Measurements from ENCODE around the gene SSTR4. TPM values are rescaled to one million over a fixed set of nuclear protein-coding genes. Genes with fewer than 3 reads are reported as not detected.
A peak's percentile ranks its signal among the peaks of the same experiment; 100 is the strongest.

Gene SSTR4
- total RNA-seq, 4 donors from 2014 or later, result not detected

DNA sequence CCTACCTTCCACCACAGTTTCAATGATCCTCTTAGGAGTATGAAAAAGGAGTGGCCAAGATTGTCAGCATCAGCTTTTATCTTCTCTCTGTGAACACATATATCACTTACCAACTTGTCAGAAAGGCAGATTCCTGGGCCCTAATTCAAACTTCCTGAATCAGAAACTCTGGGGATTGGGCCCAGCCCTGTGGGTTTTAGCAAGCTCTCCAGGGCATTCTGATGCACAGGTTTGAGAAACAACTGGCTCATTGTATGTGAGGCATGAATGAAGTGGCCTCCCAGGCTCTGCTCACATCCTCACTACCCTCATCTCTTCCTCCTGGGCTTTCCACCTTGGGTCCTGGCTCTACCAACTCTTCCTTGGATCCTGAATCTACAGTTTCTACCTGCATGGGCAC is 27.5 kb downstream of the SSTR4 start:
- Histone ChIP-seq H3K9me3 (no peaks in the 10 kb centered on the region), H3K36me3 (no peaks in the 10 kb centered on the region), H3K27me3 (no peaks in the 10 kb centered on the region), H3K4me3 (no peak overlapping the region), H3K4me1 (peaks cover 0 to 16% (median 0%) of the 10 kb centered on the region in 4 donors), H3K27ac (peak overlapping the region in 3 of 4 donors; percentile 28 to 61 (median 57))
- DNase-seq, result no peak
- TF ChIP-seq, protein P1, sequence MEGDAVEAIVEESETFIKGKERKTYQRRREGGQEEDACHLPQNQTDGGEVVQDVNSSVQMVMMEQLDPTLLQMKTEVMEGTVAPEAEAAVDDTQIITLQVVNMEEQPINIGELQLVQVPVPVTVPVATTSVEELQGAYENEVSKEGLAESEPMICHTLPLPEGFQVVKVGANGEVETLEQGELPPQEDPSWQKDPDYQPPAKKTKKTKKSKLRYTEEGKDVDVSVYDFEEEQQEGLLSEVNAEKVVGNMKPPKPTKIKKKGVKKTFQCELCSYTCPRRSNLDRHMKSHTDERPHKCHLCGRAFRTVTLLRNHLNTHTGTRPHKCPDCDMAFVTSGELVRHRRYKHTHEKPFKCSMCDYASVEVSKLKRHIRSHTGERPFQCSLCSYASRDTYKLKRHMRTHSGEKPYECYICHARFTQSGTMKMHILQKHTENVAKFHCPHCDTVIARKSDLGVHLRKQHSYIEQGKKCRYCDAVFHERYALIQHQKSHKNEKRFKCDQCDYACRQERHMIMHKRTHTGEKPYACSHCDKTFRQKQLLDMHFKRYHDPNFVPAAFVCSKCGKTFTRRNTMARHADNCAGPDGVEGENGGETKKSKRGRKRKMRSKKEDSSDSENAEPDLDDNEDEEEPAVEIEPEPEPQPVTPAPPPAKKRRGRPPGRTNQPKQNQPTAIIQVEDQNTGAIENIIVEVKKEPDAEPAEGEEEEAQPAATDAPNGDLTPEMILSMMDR (IDR thresholded peaks at IDR 0.05), result no peak
- no peak for TF ChIP-seq POLR2A (IDR thresholded peaks at IDR 0.05)

DNA sequence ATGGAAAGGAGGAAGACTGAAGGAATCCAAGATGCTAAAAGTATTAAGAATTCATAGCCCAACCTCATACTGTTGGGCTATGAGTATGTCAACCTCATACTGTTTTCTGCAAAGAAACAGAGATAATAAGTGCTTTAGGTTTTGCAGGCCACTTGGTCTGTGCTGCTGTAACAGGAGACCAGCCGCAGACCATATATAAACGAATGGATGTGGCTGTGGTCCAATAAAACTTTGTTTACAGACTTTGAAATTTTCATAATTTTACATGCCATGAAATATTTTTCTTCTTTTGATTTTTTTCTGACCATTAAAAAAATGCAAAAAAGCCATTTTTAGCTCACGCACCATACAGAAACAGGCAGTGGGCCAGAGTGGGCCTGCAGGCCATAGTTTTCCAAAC is 28.1 kb downstream of the SSTR4 start:
- no peaks in the 10 kb centered on the region for H3K27me3 ChIP-seq
- H3K4me3 ChIP-seq, result no peak overlapping the region
- DNase-seq, result no peak
- no peaks in the 10 kb centered on the region for H3K36me3 ChIP-seq
- TF ChIP-seq POLR2A (IDR thresholded peaks at IDR 0.05), result no peak
- TF ChIP-seq, protein P1 (IDR thresholded peaks at IDR 0.05), result no peak
- H3K9me3 ChIP-seq, result no peaks in the 10 kb centered on the region
- peaks cover 0 to 16% (median 0%) of the 10 kb centered on the region in 4 donors for H3K4me1 ChIP-seq
- no peak overlapping the region for H3K27ac ChIP-seq

DNA sequence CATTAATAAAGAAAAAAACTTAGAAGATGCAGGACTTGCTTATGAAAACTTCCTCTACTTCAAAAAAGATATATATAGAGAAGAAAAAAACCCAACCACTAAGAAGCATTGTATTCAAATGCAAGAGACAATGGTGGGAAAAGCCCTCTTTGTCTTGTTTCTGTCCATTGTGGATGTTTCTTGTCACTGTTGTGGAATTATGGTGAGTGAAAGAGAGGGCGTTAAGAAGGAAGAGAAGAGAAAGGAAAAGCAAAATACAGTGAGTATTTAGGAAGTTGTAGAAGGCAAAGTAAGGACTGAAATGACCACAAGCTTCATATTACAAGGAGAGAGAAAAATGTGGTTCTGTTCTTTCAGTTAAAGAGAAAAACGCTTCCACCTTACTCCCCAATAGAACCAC is 28.5 kb downstream of the SSTR4 start:
- Histone ChIP-seq H3K9me3 (no peaks in the 10 kb centered on the region), H3K27me3 (no peaks in the 10 kb centered on the region), H3K4me1 (peaks cover 0 to 16% (median 0%) of the 10 kb centered on the region in 4 donors), H3K36me3 (no peaks in the 10 kb centered on the region), H3K27ac (no peak overlapping the region), H3K4me3 (no peak overlapping the region)
- DNase-seq, result no peak
- no peak for TF ChIP-seq POLR2A (IDR thresholded peaks at IDR 0.05)
- TF ChIP-seq, protein P1 (IDR thresholded peaks at IDR 0.05), result no peak

DNA sequence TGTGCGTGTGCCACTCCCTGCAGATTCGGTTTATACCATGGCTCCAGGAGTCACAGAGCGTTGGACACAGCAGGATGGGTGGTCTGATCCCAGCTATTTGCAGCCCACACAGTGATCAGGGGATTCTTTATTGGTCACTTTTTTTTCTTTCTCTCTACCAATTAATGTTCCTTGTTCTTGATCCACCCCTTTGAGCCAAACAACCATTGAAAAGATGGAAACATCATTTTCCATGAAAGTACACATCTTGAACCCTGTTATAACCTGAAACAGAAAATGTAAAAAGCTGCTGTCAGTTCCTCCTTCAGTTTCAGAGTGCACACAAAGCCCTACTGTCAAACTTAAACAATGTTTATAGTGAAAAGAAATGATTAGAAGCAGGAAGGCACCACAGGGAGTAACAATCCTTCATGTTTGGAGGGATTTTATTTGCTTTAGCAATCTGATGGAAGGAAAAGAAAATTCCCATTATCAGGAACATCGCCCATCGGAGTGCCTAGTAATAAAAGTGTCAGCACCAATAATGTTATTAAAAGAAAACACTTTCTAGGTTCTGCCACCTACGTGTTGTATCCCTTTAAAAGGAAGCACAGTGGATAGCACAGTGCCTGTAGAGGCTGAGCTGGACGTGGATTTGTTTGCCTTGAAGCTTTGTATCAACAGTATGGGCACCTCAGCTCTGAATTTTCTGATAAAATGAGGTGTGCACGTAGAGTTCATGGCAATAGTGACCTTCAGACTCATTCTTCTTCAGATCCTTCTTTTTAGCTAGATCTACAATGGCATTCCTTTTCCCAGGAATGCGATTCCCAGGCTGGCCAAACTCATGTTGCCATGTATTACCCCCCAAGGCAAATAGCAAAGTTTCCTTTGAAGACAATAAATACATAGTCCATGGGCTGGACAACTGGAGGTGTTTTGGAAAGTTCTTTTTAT is 30.4 kb downstream of the SSTR4 start:
- no peak for TF ChIP-seq POLR2A (IDR thresholded peaks at IDR 0.05)
- TF ChIP-seq, protein P1 (IDR thresholded peaks at IDR 0.05), result no peak
- Histone ChIP-seq H3K4me3 (no peak overlapping the region), H3K4me1 (peaks cover 0 to 16% (median 0%) of the 10 kb centered on the region in 4 donors), H3K27me3 (no peaks in the 10 kb centered on the region), H3K36me3 (no peaks in the 10 kb centered on the region), H3K27ac (no peak overlapping the region), H3K9me3 (no peaks in the 10 kb centered on the region)
- DNase-seq, result no peak

DNA sequence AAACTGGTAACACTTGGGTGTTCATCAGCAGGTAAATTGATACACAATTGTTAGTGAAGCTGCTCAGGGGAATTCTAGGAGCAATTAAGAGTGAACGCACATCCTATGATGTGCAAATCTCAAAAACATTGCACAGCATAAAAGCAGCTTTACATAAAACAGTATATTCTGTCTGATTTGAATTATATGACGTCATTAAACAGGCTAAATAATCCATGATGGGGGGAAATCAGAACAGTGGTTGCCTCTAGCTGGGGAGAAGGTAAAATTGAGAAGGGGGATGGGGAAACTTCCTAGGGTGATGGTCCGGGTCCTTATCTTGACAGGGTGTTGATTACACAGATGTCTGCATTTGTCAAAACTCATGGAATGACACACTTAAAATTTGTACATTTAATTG is 31.7 kb downstream of the SSTR4 start:
- TF ChIP-seq POLR2A (IDR thresholded peaks at IDR 0.05), result no peak
- TF ChIP-seq, protein P1 (IDR thresholded peaks at IDR 0.05), result no peak
- no peak for DNase-seq
- H3K4me3 ChIP-seq, result no peak overlapping the region
- no peak overlapping the region for H3K27ac ChIP-seq
- no peaks in the 10 kb centered on the region for H3K27me3 ChIP-seq
- H3K36me3 ChIP-seq, result no peaks in the 10 kb centered on the region
- H3K4me1 ChIP-seq, result peaks cover 0 to 7% (median 0%) of the 10 kb centered on the region in 4 donors
- no peaks in the 10 kb centered on the region for H3K9me3 ChIP-seq

Data from Peyer's patch (tissue), 4 donors.